NT2/D1 (cell line): ENCODE measurements around the gene ASB9.

Experiments used
- SUZ12 ChIP-seq: IDR thresholded peaks from 2 replicates; pipeline ENCODE4 v1.6.1; 2011; ENCODE audit not compliant: insufficient read length, insufficient read depth; ENCODE audit errors: extremely low read depth
- YY1 ChIP-seq: IDR thresholded peaks from 2 replicates; pipeline ENCODE4 v1.6.1; 2011; ENCODE audit not compliant: insufficient read length, insufficient read depth
- ZNF274 ChIP-seq: IDR thresholded peaks from 2 replicates; pipeline ENCODE4 v1.6.1; 2011; ENCODE audit warnings: mild to moderate bottlenecking, low read depth, low read length

DNA sequence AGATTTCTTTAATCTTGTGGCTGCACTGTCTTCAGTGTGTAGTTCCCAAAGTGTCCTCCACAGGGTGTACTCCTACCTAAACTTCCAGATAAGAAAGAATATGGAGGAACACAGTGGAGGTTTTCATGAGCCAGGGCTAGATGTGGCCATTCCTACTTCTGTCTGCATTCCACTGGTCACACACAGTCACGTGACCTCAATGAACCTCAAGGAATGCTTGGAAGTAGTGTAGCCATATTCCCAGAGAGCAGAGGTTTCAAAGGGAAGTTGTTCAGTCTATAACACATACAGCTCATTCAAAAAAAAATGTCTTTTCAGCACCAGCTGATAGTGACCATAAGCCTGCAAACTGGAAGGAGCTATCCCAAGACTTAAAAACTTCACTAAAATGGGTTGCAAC is 53.6 kb downstream of the ASB9 start:
- no peak for TF ChIP-seq SUZ12
- TF ChIP-seq ZNF274: no peak
- no peak for TF ChIP-seq YY1
